Thoracic aorta (tissue), 2 donors: Measurements from ENCODE around the gene SNX25. TPM values are rescaled to one million over a fixed set of nuclear protein-coding genes. Genes with fewer than 3 reads are reported as not detected.

Experiments
- ATAC-seq: fragments of 150-250 bp; one replicate; pipeline ENCODE4 v1.8.0; 2017; ENCODE audit warnings: low read depth; ENCODE audit not compliant: insufficient number of reproducible peaks, low FRiP score
- DNase-seq: peaks from one replicate; pipeline ENCODE4 v3.0.0-alpha.2; 2020; ENCODE audit warnings: low spot score
- H3K27ac ChIP-seq, 2 donors: fragments of 200-600 bp; sonication (generic); 1 replicate in 1 of 2; 2 replicates in 1 of 2; pipeline ENCODE4 v1.5.1; 2016; ENCODE audit warnings: mild to moderate bottlenecking in 2 of 2, moderate library complexity in 2 of 2
- H3K27me3 ChIP-seq: fragments of 200-600 bp; sonication (generic); replicated peaks from 2 replicates; pipeline ENCODE4 v1.6.0; 2016; ENCODE audit warnings: mild to moderate bottlenecking; ENCODE audit not compliant: insufficient read depth
- H3K36me3 ChIP-seq: fragments of 200-600 bp; sonication (generic); one replicate; pipeline ENCODE4 v1.5.1; 2016
- H3K4me1 ChIP-seq, 2 donors: fragments of 200-600 bp; sonication (generic); 1 replicate in 1 of 2; 2 replicates in 1 of 2; pipeline versions ENCODE4 v1.5.1 to v1.6.0; 2016; ENCODE audit warnings: low read depth in 2 of 2, mild to moderate bottlenecking in 1 of 2; ENCODE audit not compliant: control insufficient read depth in 1 of 2
- H3K4me3 ChIP-seq: fragments of 200-600 bp; sonication (generic); 2 replicates; pipeline ENCODE4 v1.5.1; 2016; ENCODE audit warnings: mild to moderate bottlenecking
- H3K9me3 ChIP-seq: fragments of 200-600 bp; sonication (generic); 2 replicates; pipeline ENCODE4 v1.5.1; 2016
- CTCF ChIP-seq: fragments of 200-600 bp; sonication (generic); IDR thresholded peaks from one replicate; pipeline ENCODE4 v1.5.1; 2019; ENCODE audit warnings: antibody characterized with exemption
- total RNA-seq, 2 donors: library from RNA; depleted of rRNA; stranded (reverse); fragments of >200 nt; gene quantifications; one replicate each; pipeline versions ENCODE4 v1.1.0 to v1.2.3, GENCODE V29; 2016

SNX25 gene
- total RNA-seq, 2 donors from 2014 or later: 31.3 to 38.0 TPM

DNA sequence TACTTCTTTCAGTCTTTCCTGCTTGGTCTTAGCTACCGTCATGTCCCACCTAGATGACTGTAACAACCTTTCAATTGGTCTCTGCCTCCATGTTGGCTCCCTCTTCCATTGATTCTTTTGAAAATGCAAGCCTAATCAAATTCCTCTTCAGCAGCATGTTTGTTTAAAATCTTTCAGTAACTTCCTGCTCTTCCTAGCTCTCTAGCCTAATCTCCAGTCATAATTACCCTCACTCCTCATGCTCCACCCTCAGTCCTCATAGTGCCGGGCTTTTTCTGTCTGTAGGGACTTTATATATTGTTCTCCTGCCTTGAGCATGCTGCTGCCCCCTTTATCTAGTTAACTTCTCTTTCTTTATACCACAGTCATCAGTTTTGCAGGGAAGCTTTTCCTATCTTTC lies 12.1 kb downstream of the SNX25 start:
- H3K27ac ChIP-seq: no peak overlapping the region
- H3K4me1 ChIP-seq: peaks cover 17 to 66% of the 10 kb centered on the region in 2 donors
- no peak for ATAC-seq
- no peaks in the 10 kb centered on the region for H3K9me3 ChIP-seq
- TF ChIP-seq CTCF: no peak
- H3K4me3 ChIP-seq: no peak overlapping the region
- DNase-seq: no peak
- no peaks in the 10 kb centered on the region for H3K36me3 ChIP-seq
- H3K27me3 ChIP-seq: no peaks in the 10 kb centered on the region

DNA sequence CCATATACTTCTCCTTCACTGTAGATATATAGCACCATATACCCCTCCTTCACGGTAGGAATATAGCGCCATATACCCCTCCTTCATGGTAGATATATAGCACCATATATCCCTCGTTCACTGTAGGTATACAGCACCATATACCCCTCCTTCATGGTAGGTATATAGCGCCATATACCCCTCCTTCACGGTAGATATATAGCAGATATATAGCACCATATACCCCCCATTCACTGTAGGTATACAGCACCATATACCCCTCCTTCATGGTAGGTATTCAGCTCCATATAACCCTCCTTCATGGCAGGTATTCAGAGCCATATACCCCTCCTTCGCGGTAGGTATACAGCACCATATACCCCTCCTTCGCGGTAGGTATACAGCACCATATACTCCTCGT lies 12.5 kb downstream of the SNX25 start:
- H3K36me3 ChIP-seq: no peaks in the 10 kb centered on the region
- DNase-seq: no peak
- H3K27ac ChIP-seq: no peak overlapping the region
- TF ChIP-seq CTCF: no peak
- peaks cover 17 to 66% of the 10 kb centered on the region in 2 donors for H3K4me1 ChIP-seq
- no peak overlapping the region for H3K4me3 ChIP-seq
- no peaks in the 10 kb centered on the region for H3K27me3 ChIP-seq
- no peaks in the 10 kb centered on the region for H3K9me3 ChIP-seq
- no peak for ATAC-seq

DNA sequence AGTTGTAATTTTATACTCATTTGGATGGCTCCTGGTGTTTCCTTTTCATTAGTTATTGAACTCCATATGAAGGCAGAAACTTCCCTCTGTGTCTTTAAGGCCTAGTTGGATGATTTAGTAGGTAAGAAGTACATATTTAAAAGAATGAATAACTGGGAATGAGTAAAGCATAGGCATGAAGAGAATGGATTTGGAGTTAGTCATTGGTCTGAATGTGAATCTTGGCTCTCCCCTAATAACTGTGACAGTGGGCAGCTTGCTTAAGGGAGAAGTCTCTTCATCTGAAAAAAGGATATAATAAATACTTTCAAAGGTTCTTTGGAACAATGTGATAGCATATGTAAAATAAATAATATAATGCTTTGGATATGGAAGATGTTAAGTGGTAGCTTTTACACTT lies 13.2 kb downstream of the SNX25 start:
- peak overlapping the region in 1 of 2 donors; percentile 33 for H3K27ac ChIP-seq
- H3K27me3 ChIP-seq: no peaks in the 10 kb centered on the region
- TF ChIP-seq CTCF: no peak
- ATAC-seq (no peak), DNase-seq (no peak)
- H3K36me3 ChIP-seq: no peaks in the 10 kb centered on the region
- no peaks in the 10 kb centered on the region for H3K9me3 ChIP-seq
- H3K4me3 ChIP-seq: no peak overlapping the region
- peaks cover 18 to 66% of the 10 kb centered on the region in 2 donors for H3K4me1 ChIP-seq

GRCh38 chr4:185224597-185224996 lies 15.2 kb downstream of the SNX25 start:
- H3K36me3 ChIP-seq: no peaks in the 10 kb centered on the region
- H3K4me3 ChIP-seq: no peak overlapping the region
- H3K27ac ChIP-seq: no peak overlapping the region
- peak; percentile 24 for TF ChIP-seq CTCF
- no peaks in the 10 kb centered on the region for H3K27me3 ChIP-seq
- DNase-seq (no peak), ATAC-seq (no peak)
- H3K4me1 ChIP-seq: peaks cover 19 to 66% of the 10 kb centered on the region in 2 donors
- no peaks in the 10 kb centered on the region for H3K9me3 ChIP-seq

GRCh38 chr4:185225940-185226339 lies 16.5 kb downstream of the SNX25 start:
- Histone ChIP-seq H3K27ac (peak overlapping the region; percentile 22 to 76), H3K9me3 (no peaks in the 10 kb centered on the region), H3K27me3 (no peaks in the 10 kb centered on the region), H3K36me3 (no peaks in the 10 kb centered on the region), H3K4me1 (peaks cover 19 to 57% of the 10 kb centered on the region in 2 donors), H3K4me3 (no peak overlapping the region)
- DNase-seq: no peak
- no peak for ATAC-seq
- TF ChIP-seq CTCF: no peak
